Measurements from ENCODE around the gene TMEM51. TPM values are rescaled to one million over a fixed set of nuclear protein-coding genes. Genes with fewer than 3 reads are reported as not detected.
A peak's percentile ranks its signal among the peaks of the same experiment; 100 is the strongest.

Gene TMEM51
- total and polyA plus RNA-seq, 9 of the 15 experiments (the other 6 are each of a cell fraction or from before 2014, with no cell fraction given): 0.06 to 1.4 (median 0.58) TPM

DNA sequence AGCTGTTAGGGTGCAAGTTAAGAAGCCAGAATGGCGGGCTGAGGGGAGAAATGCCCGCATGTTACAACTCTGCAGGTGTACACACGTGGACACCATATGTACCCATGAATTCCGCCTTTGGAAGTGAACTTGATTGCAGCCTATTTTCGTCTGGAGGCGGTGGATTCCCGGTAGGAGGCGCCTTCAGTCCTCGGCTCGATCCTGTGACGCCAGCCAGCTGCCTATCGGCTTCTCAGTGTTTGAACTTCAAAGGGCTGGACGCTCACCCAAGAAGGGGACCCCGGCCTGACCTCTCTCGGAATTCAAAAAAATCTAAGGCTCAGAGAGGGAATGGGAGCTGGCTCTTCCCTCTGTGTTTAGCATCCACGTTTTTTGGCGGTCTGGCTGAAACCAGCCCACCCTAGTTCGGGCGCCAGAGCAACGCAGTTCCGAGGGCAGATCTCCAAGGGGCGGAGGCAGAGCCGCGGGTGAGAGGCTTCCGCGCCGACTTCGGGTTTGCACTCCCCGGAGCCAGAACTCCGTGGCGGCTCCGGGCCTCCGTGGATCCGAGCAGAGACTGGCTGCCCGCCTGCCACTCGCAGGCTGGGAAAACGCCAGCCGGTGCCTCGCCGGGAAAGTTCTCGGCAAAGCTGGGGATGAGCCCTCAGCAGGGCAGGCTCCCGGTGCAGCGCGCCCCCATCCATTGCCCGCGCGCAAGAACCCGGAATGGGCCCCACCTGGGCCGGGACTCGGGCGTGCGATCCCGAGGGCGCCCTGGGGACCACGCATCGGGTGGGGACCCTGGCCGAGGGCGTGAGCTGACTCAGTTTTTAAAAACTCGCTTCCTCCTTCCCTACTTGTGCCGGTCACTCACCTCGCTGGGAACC, 996 bp upstream of the TMEM51 start (continued):
- TF ChIP-seq, protein P1, sequence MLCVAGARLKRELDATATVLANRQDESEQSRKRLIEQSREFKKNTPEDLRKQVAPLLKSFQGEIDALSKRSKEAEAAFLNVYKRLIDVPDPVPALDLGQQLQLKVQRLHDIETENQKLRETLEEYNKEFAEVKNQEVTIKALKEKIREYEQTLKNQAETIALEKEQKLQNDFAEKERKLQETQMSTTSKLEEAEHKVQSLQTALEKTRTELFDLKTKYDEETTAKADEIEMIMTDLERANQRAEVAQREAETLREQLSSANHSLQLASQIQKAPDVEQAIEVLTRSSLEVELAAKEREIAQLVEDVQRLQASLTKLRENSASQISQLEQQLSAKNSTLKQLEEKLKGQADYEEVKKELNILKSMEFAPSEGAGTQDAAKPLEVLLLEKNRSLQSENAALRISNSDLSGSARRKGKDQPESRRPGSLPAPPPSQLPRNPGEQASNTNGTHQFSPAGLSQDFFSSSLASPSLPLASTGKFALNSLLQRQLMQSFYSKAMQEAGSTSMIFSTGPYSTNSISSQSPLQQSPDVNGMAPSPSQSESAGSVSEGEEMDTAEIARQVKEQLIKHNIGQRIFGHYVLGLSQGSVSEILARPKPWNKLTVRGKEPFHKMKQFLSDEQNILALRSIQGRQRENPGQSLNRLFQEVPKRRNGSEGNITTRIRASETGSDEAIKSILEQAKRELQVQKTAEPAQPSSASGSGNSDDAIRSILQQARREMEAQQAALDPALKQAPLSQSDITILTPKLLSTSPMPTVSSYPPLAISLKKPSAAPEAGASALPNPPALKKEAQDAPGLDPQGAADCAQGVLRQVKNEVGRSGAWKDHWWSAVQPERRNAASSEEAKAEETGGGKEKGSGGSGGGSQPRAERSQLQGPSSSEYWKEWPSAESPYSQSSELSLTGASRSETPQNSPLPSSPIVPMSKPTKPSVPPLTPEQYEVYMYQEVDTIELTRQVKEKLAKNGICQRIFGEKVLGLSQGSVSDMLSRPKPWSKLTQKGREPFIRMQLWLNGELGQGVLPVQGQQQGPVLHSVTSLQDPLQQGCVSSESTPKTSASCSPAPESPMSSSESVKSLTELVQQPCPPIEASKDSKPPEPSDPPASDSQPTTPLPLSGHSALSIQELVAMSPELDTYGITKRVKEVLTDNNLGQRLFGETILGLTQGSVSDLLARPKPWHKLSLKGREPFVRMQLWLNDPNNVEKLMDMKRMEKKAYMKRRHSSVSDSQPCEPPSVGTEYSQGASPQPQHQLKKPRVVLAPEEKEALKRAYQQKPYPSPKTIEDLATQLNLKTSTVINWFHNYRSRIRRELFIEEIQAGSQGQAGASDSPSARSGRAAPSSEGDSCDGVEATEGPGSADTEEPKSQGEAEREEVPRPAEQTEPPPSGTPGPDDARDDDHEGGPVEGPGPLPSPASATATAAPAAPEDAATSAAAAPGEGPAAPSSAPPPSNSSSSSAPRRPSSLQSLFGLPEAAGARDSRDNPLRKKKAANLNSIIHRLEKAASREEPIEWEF (CRISPR knock-in tag; IDR thresholded peaks at IDR 0.05): no peak
- TF ChIP-seq, protein P2, sequence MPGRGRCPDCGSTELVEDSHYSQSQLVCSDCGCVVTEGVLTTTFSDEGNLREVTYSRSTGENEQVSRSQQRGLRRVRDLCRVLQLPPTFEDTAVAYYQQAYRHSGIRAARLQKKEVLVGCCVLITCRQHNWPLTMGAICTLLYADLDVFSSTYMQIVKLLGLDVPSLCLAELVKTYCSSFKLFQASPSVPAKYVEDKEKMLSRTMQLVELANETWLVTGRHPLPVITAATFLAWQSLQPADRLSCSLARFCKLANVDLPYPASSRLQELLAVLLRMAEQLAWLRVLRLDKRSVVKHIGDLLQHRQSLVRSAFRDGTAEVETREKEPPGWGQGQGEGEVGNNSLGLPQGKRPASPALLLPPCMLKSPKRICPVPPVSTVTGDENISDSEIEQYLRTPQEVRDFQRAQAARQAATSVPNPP (IDR thresholded peaks at IDR 0.05; ENCODE audit: borderline replicate concordance, insufficient read depth, insufficient read length): no peak
- TF ChIP-seq TCF7 (IDR thresholded peaks at IDR 0.05; ENCODE audit: borderline replicate concordance) (peak; percentile 90), CREM (IDR thresholded peaks at IDR 0.05; ENCODE audit: low read depth) (peak; percentile 75), MYNN (IDR thresholded peaks at IDR 0.05) (no peak), MYNN (CRISPR knock-in tag; IDR thresholded peaks at IDR 0.05) (no peak), BHLHE40 (IDR thresholded peaks at IDR 0.05; ENCODE audit: low read length) (no peak), TCF7L2 (IDR thresholded peaks at IDR 0.05; ENCODE audit: low read depth, low read length) (0 out of 2 replicates have a peak, but pooled peaks have one; percentile 34), CREB1 (IDR thresholded peaks at IDR 0.05) (peak; percentile 37; the same call in 1 of the 2 replicates), CREB1 (CRISPR knock-in tag; IDR thresholded peaks at IDR 0.05) (peak; percentile 56; the same call in 1 of the 2 replicates), PYGO2 (tag; IDR thresholded peaks at IDR 0.05) (no peak), ZC3H11A (IDR thresholded peaks at IDR 0.05; ENCODE audit: low read depth, low read length) (0 out of 2 replicates have a peak, but pooled peaks have one; percentile 16), ZNF77 (CRISPR knock-in tag; IDR thresholded peaks at IDR 0.05) (no peak), ZNF707 (CRISPR knock-in tag; conservative IDR thresholded peaks at IDR 0.05) (no peak)
- TF ChIP-seq, protein P3, sequence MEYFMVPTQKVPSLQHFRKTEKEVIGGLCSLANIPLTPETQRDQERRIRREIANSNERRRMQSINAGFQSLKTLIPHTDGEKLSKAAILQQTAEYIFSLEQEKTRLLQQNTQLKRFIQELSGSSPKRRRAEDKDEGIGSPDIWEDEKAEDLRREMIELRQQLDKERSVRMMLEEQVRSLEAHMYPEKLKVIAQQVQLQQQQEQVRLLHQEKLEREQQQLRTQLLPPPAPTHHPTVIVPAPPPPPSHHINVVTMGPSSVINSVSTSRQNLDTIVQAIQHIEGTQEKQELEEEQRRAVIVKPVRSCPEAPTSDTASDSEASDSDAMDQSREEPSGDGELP (CRISPR knock-in tag; IDR thresholded peaks at IDR 0.05; ENCODE audit: borderline replicate concordance): peak; percentile 82
- TF ChIP-seq, protein P4, sequence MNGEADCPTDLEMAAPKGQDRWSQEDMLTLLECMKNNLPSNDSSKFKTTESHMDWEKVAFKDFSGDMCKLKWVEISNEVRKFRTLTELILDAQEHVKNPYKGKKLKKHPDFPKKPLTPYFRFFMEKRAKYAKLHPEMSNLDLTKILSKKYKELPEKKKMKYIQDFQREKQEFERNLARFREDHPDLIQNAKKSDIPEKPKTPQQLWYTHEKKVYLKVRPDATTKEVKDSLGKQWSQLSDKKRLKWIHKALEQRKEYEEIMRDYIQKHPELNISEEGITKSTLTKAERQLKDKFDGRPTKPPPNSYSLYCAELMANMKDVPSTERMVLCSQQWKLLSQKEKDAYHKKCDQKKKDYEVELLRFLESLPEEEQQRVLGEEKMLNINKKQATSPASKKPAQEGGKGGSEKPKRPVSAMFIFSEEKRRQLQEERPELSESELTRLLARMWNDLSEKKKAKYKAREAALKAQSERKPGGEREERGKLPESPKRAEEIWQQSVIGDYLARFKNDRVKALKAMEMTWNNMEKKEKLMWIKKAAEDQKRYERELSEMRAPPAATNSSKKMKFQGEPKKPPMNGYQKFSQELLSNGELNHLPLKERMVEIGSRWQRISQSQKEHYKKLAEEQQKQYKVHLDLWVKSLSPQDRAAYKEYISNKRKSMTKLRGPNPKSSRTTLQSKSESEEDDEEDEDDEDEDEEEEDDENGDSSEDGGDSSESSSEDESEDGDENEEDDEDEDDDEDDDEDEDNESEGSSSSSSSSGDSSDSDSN (IDR thresholded peaks at IDR 0.05; ENCODE audit: borderline replicate concordance in 1 of 2, low read depth in 2 of 2, low read length in 2 of 2): peak; percentile 17 to 65; a peak in 1 of 4 replicates
